Mononuclear cell (primary cell): ENCODE results near the gene MRPS18A. TPM values are rescaled to one million over a fixed set of nuclear protein-coding genes. Genes with fewer than 3 reads are reported as not detected.
"Not testable (repeated sequence)": the region's sequence is repeated elsewhere in the genome, so short reads cannot be mapped to it uniquely, and the experiment has no call there.

Experiments used
- H3K27me3 ChIP-seq: 2 replicates; pipeline ENCODE4 v1.6.0; 2011; ENCODE audit warnings: low read length, control low read depth; ENCODE audit not compliant: insufficient read depth
- H3K4me1 ChIP-seq: 2 replicates; pipeline ENCODE4 v1.5.1; 2011; ENCODE audit warnings: mild to moderate bottlenecking, low read length, control low read depth; ENCODE audit not compliant: insufficient read depth
- H3K4me3 ChIP-seq: 2 replicates; pipeline ENCODE4 v1.5.1; 2011; ENCODE audit warnings: mild to moderate bottlenecking, low read length, moderate library complexity
- H3K9me3 ChIP-seq: 2 replicates; pipeline ENCODE4 v1.5.1; 2011; ENCODE audit warnings: low read depth, mild to moderate bottlenecking, control low read depth, low read length
- total RNA-seq: library from RNA; depleted of rRNA; stranded (reverse); fragments of >200 nt; gene quantifications from one replicate; pipeline ENCODE4 v1.2.3, GENCODE V29; 2012

MRPS18A gene
- total RNA-seq, 1 donor, result 29.5 TPM

- not testable (repeated sequence) for H3K4me1 ChIP-seq, H3K27me3 ChIP-seq, H3K9me3 ChIP-seq, H3K4me3 ChIP-seq
Observed at GRCh38 chr6:43652822-43653221, 34.8 kb downstream of the MRPS18A start.

- Histone ChIP-seq H3K27me3 (no peaks in the 10 kb centered on the region), H3K4me1 (peaks cover 11% of the 10 kb centered on the region), H3K4me3 (no peak overlapping the region), H3K9me3 (no peaks in the 10 kb centered on the region)
Observed at GRCh38 chr6:43648248-43648647, 39.3 kb downstream of the MRPS18A start.

GRCh38 chr6:43647613-43648012 is 40.0 kb downstream of the MRPS18A start:
- no peak overlapping the region for H3K4me3 ChIP-seq
- H3K9me3 ChIP-seq, result no peaks in the 10 kb centered on the region
- H3K27me3 ChIP-seq, result no peaks in the 10 kb centered on the region
- peaks cover 11% of the 10 kb centered on the region for H3K4me1 ChIP-seq

GRCh38 chr6:43645613-43645964 is 42.0 kb downstream of the MRPS18A start:
- no peaks in the 10 kb centered on the region for H3K9me3 ChIP-seq
- no peaks in the 10 kb centered on the region for H3K27me3 ChIP-seq
- H3K4me3 ChIP-seq, result peak overlapping the region; percentile 40
- H3K4me1 ChIP-seq, result peaks cover 11% of the 10 kb centered on the region

DNA sequence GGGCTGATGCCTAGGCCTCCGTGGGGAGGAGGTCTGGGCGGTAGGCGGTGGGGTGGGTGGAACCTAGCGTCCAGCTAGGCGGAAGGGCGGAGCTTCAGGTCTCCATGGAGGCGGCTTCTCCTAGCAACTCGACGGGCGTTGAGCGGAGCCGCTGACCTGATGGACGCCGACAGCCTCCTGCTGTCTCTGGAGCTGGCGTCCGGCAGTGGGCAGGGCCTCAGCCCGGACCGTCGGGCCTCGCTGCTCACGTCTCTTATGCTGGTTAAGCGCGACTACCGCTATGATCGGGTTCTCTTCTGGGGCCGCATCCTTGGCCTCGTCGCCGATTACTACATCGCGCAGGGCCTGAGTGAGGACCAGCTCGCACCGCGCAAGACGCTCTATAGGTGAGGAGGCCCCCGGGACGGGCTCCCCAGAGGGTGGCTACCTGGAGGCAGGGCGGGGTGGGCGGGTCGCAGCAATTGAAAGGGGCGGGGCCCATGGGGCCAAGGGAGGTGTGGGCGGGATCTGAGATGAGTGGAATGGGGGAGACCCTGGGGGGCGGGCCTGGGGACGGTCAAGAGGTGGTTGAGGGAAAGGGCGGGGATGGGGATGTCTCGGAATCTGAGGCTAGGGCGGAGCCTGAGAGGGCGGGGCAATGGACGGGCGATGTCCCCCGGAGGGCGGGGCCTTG is 42.5 kb downstream of the MRPS18A start, which contains the start of gene RSPH9:
Gene RSPH9 (plus strand): TSS at position 97 of the 673 bp plus-strand sequence. CDS start 63 bp downstream, at position 160.
- Histone ChIP-seq H3K9me3 (no peaks in the 10 kb centered on the region), H3K27me3 (no peaks in the 10 kb centered on the region), H3K4me1 (peaks cover 11% of the 10 kb centered on the region), H3K4me3 (peak within 1 kb of the TSS; percentile 40)

DNA sequence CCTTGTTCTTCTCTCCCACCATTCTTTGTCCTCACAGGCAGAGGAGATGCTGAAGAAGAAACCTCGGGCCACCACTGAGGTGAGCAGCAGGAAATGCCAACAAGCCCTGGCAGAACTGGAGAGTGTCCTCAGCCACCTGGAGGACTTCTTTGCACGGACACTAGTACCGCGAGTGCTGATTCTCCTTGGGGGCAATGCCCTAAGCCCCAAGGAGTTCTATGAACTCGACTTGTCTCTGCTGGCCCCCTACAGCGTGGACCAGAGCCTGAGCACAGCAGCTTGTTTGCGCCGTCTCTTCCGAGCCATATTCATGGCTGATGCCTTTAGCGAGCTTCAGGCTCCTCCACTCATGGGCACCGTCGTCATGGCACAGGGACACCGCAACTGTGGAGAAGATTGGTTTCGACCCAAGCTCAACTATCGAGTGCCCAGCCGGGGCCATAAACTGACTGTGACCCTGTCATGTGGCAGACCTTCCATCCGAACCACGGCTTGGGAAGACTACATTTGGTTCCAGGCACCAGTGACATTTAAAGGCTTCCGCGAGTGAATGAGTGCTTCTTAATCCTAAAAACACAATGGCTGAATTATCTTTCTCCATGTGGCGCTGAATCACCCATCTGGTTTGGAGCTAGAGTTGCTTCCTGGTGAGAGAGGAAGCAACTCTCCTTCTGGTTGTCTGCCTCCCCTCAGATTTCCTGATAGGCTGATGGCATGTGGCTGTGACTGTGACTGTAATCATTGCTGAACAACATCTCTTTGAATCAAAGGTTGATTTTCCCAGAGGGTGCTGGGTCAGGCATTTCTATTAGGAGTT is 47.4 kb downstream of the MRPS18A start:
- Histone ChIP-seq H3K9me3 (no peaks in the 10 kb centered on the region), H3K4me3 (no peak overlapping the region), H3K4me1 (peaks cover 39% of the 10 kb centered on the region), H3K27me3 (no peaks in the 10 kb centered on the region)

GRCh38 chr6:43636308-43636659 is 51.3 kb downstream of the MRPS18A start:
- H3K4me3 ChIP-seq, result peak overlapping the region; percentile 96
- H3K9me3 ChIP-seq, result no peaks in the 10 kb centered on the region
- peaks cover 44% of the 10 kb centered on the region for H3K4me1 ChIP-seq
- no peaks in the 10 kb centered on the region for H3K27me3 ChIP-seq

DNA sequence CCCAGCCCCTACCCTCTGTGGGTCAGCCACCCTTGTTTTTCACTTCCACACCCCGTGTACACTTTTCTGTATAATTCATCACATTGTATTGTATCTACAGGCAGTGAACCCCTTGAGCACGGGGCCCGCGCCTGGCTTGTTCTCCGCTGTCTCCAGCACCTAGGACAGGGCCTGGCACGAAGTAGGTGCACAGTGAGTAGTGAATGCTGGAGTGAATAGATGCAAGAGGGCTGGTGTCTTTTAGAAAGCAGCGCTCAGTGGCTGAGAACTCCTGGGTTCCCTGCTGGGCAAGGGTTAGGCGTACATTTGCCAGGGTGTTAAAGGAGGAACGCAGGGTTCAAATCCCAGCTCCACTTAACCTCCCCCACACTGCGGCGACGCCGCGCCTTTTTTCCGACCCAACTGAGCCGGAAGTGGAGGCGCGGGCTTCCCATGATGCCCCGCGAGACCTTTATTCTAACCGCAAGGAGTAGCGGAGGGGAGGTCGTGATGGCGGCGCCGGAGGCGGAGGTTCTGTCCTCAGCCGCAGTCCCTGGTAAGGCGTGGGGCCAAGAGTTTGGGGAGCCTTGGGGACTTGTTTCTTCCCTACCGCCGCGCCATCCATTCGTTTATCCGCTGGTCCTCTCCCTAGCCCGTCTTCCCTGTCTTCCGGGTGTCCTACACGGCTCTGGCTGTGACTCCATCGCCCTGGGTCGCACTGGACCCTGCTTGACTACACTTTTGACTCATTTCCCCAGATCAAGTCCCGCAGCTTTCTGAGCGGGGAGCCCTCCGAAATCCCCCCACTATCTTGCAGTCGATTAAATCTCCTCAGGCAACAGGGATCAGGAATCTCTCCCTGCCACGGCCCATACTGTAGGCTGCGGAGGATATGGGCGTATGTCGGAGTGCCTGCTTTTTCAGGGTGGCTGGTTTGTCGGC is 51.9 kb downstream of the MRPS18A start, which contains the start of gene MAD2L1BP:
Gene MAD2L1BP (plus strand): TSS at position 454 of the 921 bp plus-strand sequence. CDS start 36 bp downstream, at position 490.
- no peaks in the 10 kb centered on the region for H3K9me3 ChIP-seq
- H3K27me3 ChIP-seq, result no peaks in the 10 kb centered on the region
- H3K4me3 ChIP-seq, result peak within 1 kb of the TSS; percentile 96
- H3K4me1 ChIP-seq, result peaks cover 50% of the 10 kb centered on the region

DNA sequence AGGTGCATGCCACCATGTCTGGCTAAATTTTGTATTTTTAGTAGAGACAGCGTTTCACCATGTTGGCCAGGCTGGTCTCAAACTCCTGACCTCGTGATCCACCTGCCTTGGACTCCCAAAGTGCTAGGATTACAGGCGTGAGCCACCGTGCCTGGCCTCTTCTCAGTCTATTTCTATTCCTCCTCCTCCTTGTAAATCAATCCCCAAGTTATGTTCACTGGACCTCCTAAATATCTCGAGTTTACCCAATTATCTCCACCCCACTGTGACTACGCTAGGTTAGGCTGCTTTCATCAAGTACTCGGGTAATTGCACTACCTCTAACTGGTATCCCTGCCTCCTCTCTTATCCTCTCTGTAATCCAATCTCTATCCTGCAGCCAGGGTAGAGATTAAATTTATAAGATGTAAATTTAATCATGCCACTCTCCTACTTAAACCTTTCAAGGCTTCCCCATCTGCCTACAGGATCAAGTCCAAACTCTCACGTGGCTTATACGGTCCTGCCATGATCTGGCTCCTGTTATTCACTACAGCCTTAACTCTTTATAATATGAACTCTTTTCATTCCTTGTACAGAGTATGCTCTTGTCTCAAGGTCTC is 52.8 kb downstream of the MRPS18A start:
- peaks cover 58% of the 10 kb centered on the region for H3K4me1 ChIP-seq
- H3K9me3 ChIP-seq, result no peaks in the 10 kb centered on the region
- no peak overlapping the region for H3K4me3 ChIP-seq
- no peaks in the 10 kb centered on the region for H3K27me3 ChIP-seq

DNA sequence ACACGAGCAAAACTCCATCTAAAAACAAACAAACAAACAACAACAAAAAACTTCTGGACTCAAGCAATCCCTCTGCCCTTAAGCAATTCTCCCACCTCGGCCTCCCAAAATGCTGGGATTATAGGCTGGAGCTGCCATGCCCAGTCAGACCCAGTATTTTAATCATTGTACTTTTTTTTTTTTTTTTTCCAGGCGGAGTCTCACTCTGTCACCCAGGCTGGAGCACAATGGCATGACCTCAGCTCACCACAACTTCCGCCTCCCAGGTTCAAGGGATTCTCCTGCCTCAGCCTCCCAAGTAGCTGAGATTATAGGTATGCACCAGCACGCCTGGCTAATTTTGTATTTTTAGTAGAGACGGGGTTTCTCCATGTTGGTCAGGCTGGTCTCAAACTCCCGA is 54.6 kb downstream of the MRPS18A start:
- H3K9me3 ChIP-seq, H3K4me3 ChIP-seq, H3K27me3 ChIP-seq: not testable (repeated sequence)
- H3K4me1 ChIP-seq, result peaks cover 55% of the 10 kb centered on the region

DNA sequence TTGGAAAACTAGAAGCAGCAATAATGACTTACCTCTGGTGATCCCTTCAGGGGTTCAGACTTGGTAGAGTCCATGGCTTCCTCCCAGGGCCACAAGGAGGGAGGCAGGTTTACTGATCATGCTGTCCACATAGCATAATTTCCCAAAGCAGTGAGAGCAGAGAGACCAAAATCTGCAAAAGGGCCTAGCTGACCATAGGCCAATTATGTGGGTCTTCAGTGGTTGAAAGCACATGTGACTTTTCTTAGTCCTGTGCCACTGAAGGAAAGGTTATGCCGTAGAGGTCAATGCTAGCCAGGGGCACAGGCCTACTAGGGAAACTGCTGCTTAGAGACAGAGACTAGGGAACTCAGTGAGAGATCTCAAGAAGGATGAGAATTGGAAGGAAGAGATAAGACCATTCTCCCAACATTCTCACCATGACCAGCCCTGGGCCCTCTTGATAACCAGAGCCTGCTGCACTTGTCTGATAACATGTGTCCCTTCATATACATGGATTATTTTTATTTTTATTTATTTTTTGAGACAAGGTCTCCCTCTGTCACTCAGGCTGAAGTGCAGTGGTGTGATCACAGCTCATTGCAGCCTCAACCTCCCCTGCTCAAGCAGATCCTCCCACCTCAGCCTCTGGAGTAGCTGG is 56.5 kb downstream of the MRPS18A start:
- peaks cover 55% of the 10 kb centered on the region for H3K4me1 ChIP-seq

GRCh38 chr6:43629505-43630300 is 57.9 kb downstream of the MRPS18A start:
- H3K27me3 ChIP-seq, result no peaks in the 10 kb centered on the region
- H3K9me3 ChIP-seq, result no peaks in the 10 kb centered on the region
- H3K4me1 ChIP-seq, result peaks cover 49% of the 10 kb centered on the region
- H3K4me3 ChIP-seq, result peak overlapping the region; percentile 96

More for the DNA sequence above, 56.5 kb downstream of the MRPS18A start:
- H3K4me3 ChIP-seq, result no peak overlapping the region
- H3K9me3 ChIP-seq, result no peaks in the 10 kb centered on the region
- H3K27me3 ChIP-seq, result no peaks in the 10 kb centered on the region

GRCh38 chr6:43629104-43629504 is 58.5 kb downstream of the MRPS18A start, which contains the start of gene GTPBP2:
Gene GTPBP2 (minus strand): TSS chr6:43629264. CDS start chr6:43629162, 102 bp downstream.
- Histone ChIP-seq H3K4me3 (peak within 1 kb of the TSS; percentile 96), H3K9me3 (no peaks in the 10 kb centered on the region), H3K27me3 (no peaks in the 10 kb centered on the region), H3K4me1 (peaks cover 49% of the 10 kb centered on the region)
